ENCODE results near the gene DCST2.

The DCST2 gene

GRCh38 chr1:154974102-154974807 is 59.3 kb downstream of the DCST2 start, which contains the start of gene CKS1B:
Gene CKS1B (plus strand): TSS chr1:154974681. CDS start chr1:154974746, 65 bp downstream.
- peak; percentile 100 for DNase-seq (ENCODE audit: low spot score)

GRCh38 chr1:154973344-154974101 is 60.1 kb downstream of the DCST2 start:
- DNase-seq (ENCODE audit: low spot score), result peak; percentile 100

GRCh38 chr1:154972517-154973343 is 60.9 kb downstream of the DCST2 start:
- DNase-seq (ENCODE audit: low spot score), result no peak

- DNase-seq (ENCODE audit: low spot score), result no peak
These were observed 61.4 kb downstream of the DCST2 start for GRCh38 chr1:154972213-154972516.

- DNase-seq (ENCODE audit: low spot score), result no peak
These were observed 62.1 kb downstream of the DCST2 start for GRCh38 chr1:154971341-154971998.

- peak; percentile 86 for DNase-seq (ENCODE audit: low spot score)
These were observed 62.8 kb downstream of the DCST2 start, which contains the start of gene SHC1 for GRCh38 chr1:154970631-154971340. Gene SHC1 (minus strand): TSS chr1:154970747. CDS start chr1:154970526, 221 bp downstream.

- no peak for DNase-seq (ENCODE audit: low spot score)
These were observed 63.6 kb downstream of the DCST2 start for GRCh38 chr1:154969860-154970452.

- no peak for DNase-seq (ENCODE audit: low spot score)
These were observed 64.3 kb downstream of the DCST2 start for GRCh38 chr1:154969246-154969645.

- no peak for DNase-seq (ENCODE audit: low spot score)
These were observed 64.8 kb downstream of the DCST2 start for GRCh38 chr1:154968731-154969130.
